ENCODE data around the gene PFAS. TPM values are rescaled to one million over a fixed set of nuclear protein-coding genes. Genes with fewer than 3 reads are reported as not detected.

PFAS gene
- total RNA-seq, 1 experiment from 2014 or later = 246 TPM

- no peak for TF ChIP-seq CTCF (IDR thresholded peaks at IDR 0.05)
- no peak for TF ChIP-seq TP53 (CRISPR knock-in tag; IDR thresholded peaks at IDR 0.05)
- no peak for TF ChIP-seq KAT7 (CRISPR knock-in tag; IDR thresholded peaks at IDR 0.05; ENCODE audit: borderline replicate concordance)
- no peak for TF ChIP-seq ZNF263 (CRISPR knock-in tag; IDR thresholded peaks at IDR 0.05; ENCODE audit: low read depth)
Observed at GRCh38 chr17:8290043-8290442, 41.0 kb downstream of the PFAS start (continued).

GRCh38 chr17:8292639-8293395 lies 43.7 kb downstream of the PFAS start:
- TF ChIP-seq GRHL2 (CRISPR knock-in tag; IDR thresholded peaks at IDR 0.05; ENCODE audit: insufficient replicate concordance, severe bottlenecking) (no peak), ZNF416 (CRISPR knock-in tag; IDR thresholded peaks at IDR 0.05) (no peak), CBFB (CRISPR knock-in tag; IDR thresholded peaks at IDR 0.05; ENCODE audit: low read depth) (no peak), HMGA2 (CRISPR knock-in tag; IDR thresholded peaks at IDR 0.05) (no peak), KAT7 (CRISPR knock-in tag; IDR thresholded peaks at IDR 0.05; ENCODE audit: borderline replicate concordance) (no peak), ELF4 (CRISPR knock-in tag; IDR thresholded peaks at IDR 0.05; ENCODE audit: low read depth) (no peak), ZMAT4 (CRISPR knock-in tag; IDR thresholded peaks at IDR 0.05) (no peak), ZNF281 (CRISPR knock-in tag; IDR thresholded peaks at IDR 0.05) (no peak), ZNF263 (CRISPR knock-in tag; IDR thresholded peaks at IDR 0.05; ENCODE audit: low read depth) (no peak)
- TF ChIP-seq, protein P1, sequence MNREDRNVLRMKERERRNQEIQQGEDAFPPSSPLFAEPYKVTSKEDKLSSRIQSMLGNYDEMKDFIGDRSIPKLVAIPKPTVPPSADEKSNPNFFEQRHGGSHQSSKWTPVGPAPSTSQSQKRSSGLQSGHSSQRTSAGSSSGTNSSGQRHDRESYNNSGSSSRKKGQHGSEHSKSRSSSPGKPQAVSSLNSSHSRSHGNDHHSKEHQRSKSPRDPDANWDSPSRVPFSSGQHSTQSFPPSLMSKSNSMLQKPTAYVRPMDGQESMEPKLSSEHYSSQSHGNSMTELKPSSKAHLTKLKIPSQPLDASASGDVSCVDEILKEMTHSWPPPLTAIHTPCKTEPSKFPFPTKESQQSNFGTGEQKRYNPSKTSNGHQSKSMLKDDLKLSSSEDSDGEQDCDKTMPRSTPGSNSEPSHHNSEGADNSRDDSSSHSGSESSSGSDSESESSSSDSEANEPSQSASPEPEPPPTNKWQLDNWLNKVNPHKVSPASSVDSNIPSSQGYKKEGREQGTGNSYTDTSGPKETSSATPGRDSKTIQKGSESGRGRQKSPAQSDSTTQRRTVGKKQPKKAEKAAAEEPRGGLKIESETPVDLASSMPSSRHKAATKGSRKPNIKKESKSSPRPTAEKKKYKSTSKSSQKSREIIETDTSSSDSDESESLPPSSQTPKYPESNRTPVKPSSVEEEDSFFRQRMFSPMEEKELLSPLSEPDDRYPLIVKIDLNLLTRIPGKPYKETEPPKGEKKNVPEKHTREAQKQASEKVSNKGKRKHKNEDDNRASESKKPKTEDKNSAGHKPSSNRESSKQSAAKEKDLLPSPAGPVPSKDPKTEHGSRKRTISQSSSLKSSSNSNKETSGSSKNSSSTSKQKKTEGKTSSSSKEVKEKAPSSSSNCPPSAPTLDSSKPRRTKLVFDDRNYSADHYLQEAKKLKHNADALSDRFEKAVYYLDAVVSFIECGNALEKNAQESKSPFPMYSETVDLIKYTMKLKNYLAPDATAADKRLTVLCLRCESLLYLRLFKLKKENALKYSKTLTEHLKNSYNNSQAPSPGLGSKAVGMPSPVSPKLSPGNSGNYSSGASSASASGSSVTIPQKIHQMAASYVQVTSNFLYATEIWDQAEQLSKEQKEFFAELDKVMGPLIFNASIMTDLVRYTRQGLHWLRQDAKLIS (CRISPR knock-in tag; IDR thresholded peaks at IDR 0.05; ENCODE audit: borderline replicate concordance) = no peak
- Mint-ChIP-seq H3K9me3 (no peaks in the 10 kb centered on the region), H3K27me3 (ENCODE audit: low read depth) (no peaks in the 10 kb centered on the region; the same call in 1 of the 2 replicates), H3K4me3 (no peak overlapping the region), H3K27ac (no peak overlapping the region), H3K36me3 (no peaks in the 10 kb centered on the region; the same call in 1 of the 2 replicates), H3K4me1 (peaks cover 27% of the 10 kb centered on the region)
- ATAC-seq = no peak
- DNase-seq (ENCODE audit: low spot score) = no peak
- ChIA-PET POLR2A (no interaction called here), CTCF (interaction anchor here (0.6 kb wide), 1 partner anchor 220 kb away, joined by 3 read pairs; no protein-coding TSS in a partner anchor)

DNA sequence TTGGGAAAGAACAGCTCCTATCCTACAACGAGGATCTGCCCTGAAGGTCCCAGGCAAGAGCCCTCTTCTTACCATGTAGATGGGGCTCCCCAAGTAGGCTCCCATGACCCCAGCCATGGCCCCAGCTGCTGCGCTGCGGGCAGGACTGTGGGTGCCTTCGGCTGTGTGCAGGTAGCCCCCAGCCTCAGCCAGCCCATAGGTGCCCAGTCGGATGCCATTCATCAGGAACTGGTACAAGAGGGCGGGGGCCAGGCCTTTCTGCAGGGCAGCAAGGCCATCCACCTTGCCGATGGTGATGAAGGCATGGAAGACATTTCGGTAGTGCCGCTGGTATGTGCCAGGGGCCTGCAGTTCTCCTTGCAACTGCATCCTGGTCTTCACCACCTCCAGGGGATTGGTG lies 45.3 kb downstream of the PFAS start:
- DNase-seq (ENCODE audit: low spot score) (no peak), ATAC-seq (no peak)
- Mint-ChIP-seq H3K4me3 (peak overlapping the region; percentile 74), H3K27me3 (ENCODE audit: low read depth) (no peaks in the 10 kb centered on the region; the same call in 1 of the 2 replicates), H3K36me3 (no peaks in the 10 kb centered on the region; the same call in 1 of the 2 replicates), H3K9me3 (no peaks in the 10 kb centered on the region), H3K4me1 (peaks cover 22% of the 10 kb centered on the region), H3K27ac (no peak overlapping the region)
- POLR2A ChIA-PET = interaction anchor here (1.3 to 1.6 kb wide), 3 partner anchors 46 to 140 kb away, joined by 3 to 17 read pairs (median 4); partner anchors contain the start of genes CTC1 and PFAS
- CTCF ChIA-PET = interaction anchor here (0.8 to 1.5 kb wide), 4 partner anchors 22 to 234 kb away, joined by 3 to 4 read pairs (median 3); no protein-coding TSS in a partner anchor
- no peak for TF ChIP-seq NR1H2 (CRISPR knock-in tag; IDR thresholded peaks at IDR 0.05)
- no peak for TF ChIP-seq FOXJ3 (CRISPR knock-in tag; IDR thresholded peaks at IDR 0.05; ENCODE audit: borderline replicate concordance)
- TF ChIP-seq IRF1 (CRISPR knock-in tag; IDR thresholded peaks at IDR 0.05) = no peak
- no peak for TF ChIP-seq ZNF138 (CRISPR knock-in tag; conservative IDR thresholded peaks at IDR 0.05)
- TF ChIP-seq ELF4 (CRISPR knock-in tag; IDR thresholded peaks at IDR 0.05; ENCODE audit: low read depth) = no peak
- no peak for TF ChIP-seq ZBTB43 (CRISPR knock-in tag; IDR thresholded peaks at IDR 0.05)
- no peak for TF ChIP-seq CREB1 (CRISPR knock-in tag; IDR thresholded peaks at IDR 0.05)

All from WTC11 (cell line).